SK-N-SH treated with all-trans-retinoic acid at 6 μM for 48 hours (cell line): ENCODE data around the gene NF1.

Source experiments
- ATAC-seq: fragments of 200-7000 bp; cut with Tn5 transposase; 3 replicates; pipeline ENCODE4 v1.9.1; 2020; ENCODE audit warnings: mild to moderate bottlenecking, moderate library complexity
- ARNTL ChIP-seq: fragments of 450-650 bp; formaldehyde crosslinking; IDR thresholded peaks from 2 replicates; pipeline ENCODE4 v1.5.0; 2020; ENCODE audit warnings: low read depth, mild to moderate bottlenecking, moderate library complexity, borderline replicate concordance
- CSDC2 ChIP-seq: fragments of 250-450 bp; sonication (Bioruptor Pico); IDR thresholded peaks from 2 replicates; pipeline ENCODE4 v1.5.0; 2020; ENCODE audit warnings: mild to moderate bottlenecking, moderate library complexity
- CSRNP3 ChIP-seq: fragments of 250-450 bp; sonication (Bioruptor Pico); IDR thresholded peaks from 2 replicates; pipeline ENCODE4 v1.5.1; 2021; ENCODE audit warnings: mild to moderate bottlenecking, moderate library complexity
- ESRRG ChIP-seq: fragments of 250-450 bp; sonication (Bioruptor Pico); IDR thresholded peaks from 2 replicates; pipeline ENCODE4 v1.6.1; 2021; ENCODE audit warnings: mild to moderate bottlenecking
- GLIS3 ChIP-seq: fragments of 250-450 bp; sonication (Bioruptor Pico); IDR thresholded peaks from 2 replicates; pipeline ENCODE4 v1.5.0; 2020; ENCODE audit warnings: mild to moderate bottlenecking, moderate library complexity
- ISL1 ChIP-seq: fragments of 250-450 bp; sonication (Bioruptor Pico); IDR thresholded peaks from 2 replicates; pipeline ENCODE4 v2.1.2; 2022; ENCODE audit warnings: mild to moderate bottlenecking, moderate library complexity
- OSR1 ChIP-seq: fragments of 250-450 bp; sonication (Bioruptor Pico); IDR thresholded peaks from 2 replicates; pipeline ENCODE4 v1.8.0; 2022; ENCODE audit warnings: moderate library complexity, mild to moderate bottlenecking, inconsistent platforms
- POU6F1 ChIP-seq: fragments of 250-450 bp; sonication (Bioruptor Pico); IDR thresholded peaks from 2 replicates; pipeline ENCODE4 v1.8.0; 2021; ENCODE audit warnings: low read depth, mild to moderate bottlenecking, moderate library complexity, borderline replicate concordance
- PPARA ChIP-seq: fragments of 250-450 bp; sonication (Bioruptor Pico); IDR thresholded peaks from 2 replicates; pipeline ENCODE4 v1.5.0; 2020; ENCODE audit warnings: mild to moderate bottlenecking, borderline replicate concordance
- RARB ChIP-seq: fragments of 250-450 bp; sonication (Bioruptor Pico); IDR thresholded peaks from 2 replicates; pipeline ENCODE4 v1.8.0; 2021; ENCODE audit warnings: mild to moderate bottlenecking, moderate library complexity
- SNAI2 ChIP-seq: fragments of 250-450 bp; sonication (Bioruptor Pico); IDR thresholded peaks from 2 replicates; pipeline ENCODE4 v1.5.0; 2020; ENCODE audit warnings: mild to moderate bottlenecking, moderate library complexity
- TCF4 ChIP-seq: fragments of 250-450 bp; sonication (Bioruptor Pico); IDR thresholded peaks from 2 replicates; pipeline ENCODE4 v1.8.0; 2021; ENCODE audit warnings: mild to moderate bottlenecking, moderate library complexity, borderline replicate concordance
- TOX ChIP-seq: fragments of 250-450 bp; sonication (Bioruptor Pico); IDR thresholded peaks from 2 replicates; pipeline ENCODE4 v1.8.0; 2021; ENCODE audit warnings: mild to moderate bottlenecking, moderate library complexity, borderline replicate concordance
- TSHZ2 ChIP-seq: fragments of 250-450 bp; sonication (Bioruptor Pico); IDR thresholded peaks from 2 replicates; pipeline ENCODE4 v1.5.0; 2020; ENCODE audit warnings: mild to moderate bottlenecking, moderate library complexity
- ZC3H10 ChIP-seq: fragments of 250-450 bp; sonication (Bioruptor Pico); IDR thresholded peaks from 2 replicates; pipeline ENCODE4 v1.5.1; 2021; ENCODE audit warnings: mild to moderate bottlenecking, moderate library complexity
- ZFP3 ChIP-seq: fragments of 250-450 bp; sonication (Bioruptor Pico); IDR thresholded peaks from 2 replicates; pipeline ENCODE4 v1.5.0; 2020; ENCODE audit warnings: mild to moderate bottlenecking, moderate library complexity
- ZFP30 ChIP-seq: fragments of 450-650 bp; formaldehyde crosslinking; IDR thresholded peaks from 2 replicates; pipeline ENCODE4 v1.5.0; 2022; ENCODE audit warnings: mild to moderate bottlenecking, moderate library complexity
- ZNF565 ChIP-seq: fragments of 450-650 bp; formaldehyde crosslinking; conservative IDR thresholded peaks from 2 replicates; pipeline ENCODE4 v1.5.0; 2020; ENCODE audit warnings: low read depth, mild to moderate bottlenecking, moderate library complexity
- ZNF70 ChIP-seq: fragments of 450-650 bp; formaldehyde crosslinking; IDR thresholded peaks from 2 replicates; pipeline ENCODE4 v1.5.0; 2020; ENCODE audit warnings: mild to moderate bottlenecking, moderate library complexity
- ZNF8 ChIP-seq: fragments of 450-650 bp; formaldehyde crosslinking; IDR thresholded peaks from 2 replicates; pipeline ENCODE4 v1.5.0; 2020; ENCODE audit warnings: mild to moderate bottlenecking, moderate library complexity
- TF ChIP-seq, protein P1 (sequence below): fragments of 250-450 bp; sonication (Bioruptor Pico); IDR thresholded peaks from 2 replicates; pipeline ENCODE4 v1.8.0; 2020; ENCODE audit warnings: mild to moderate bottlenecking, moderate library complexity, borderline replicate concordance

The NF1 gene

DNA sequence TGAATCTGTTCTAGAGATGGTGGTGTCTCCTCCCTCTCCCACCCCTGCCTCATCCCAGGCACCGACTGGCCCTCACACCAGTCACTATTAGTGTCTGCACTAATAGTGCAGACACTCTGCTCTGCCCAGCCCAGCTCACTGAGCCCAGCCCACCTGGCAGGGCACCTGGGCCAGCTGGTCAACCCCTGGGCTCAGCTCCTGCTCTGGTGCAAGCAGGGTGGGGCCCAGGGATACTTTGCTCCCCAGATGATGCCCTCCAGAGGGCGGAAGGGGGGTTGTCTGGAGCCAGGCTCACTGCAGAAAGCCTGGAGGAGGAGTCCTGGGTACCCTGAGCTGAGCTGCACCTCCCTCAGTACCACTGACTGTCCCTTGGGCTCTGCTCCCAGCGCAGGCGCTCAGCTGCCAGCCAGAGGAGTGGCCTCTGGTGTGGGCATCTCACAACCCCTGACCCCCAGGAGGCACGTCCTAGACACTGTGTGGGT lies 311.2 kb downstream of the NF1 start (continued):
- no peak for TF ChIP-seq PPARA (CRISPR knock-in tag)

GRCh38 chr17:31408586-31408985 lies 313.8 kb downstream of the NF1 start:
- no peak for ATAC-seq
- TF ChIP-seq ZC3H10 (CRISPR knock-in tag) (no peak), ISL1 (CRISPR knock-in tag) (no peak), CSRNP3 (no peak), ESRRG (no peak)

- no peak for ATAC-seq
- no peak for TF ChIP-seq ISL1 (CRISPR knock-in tag)
- no peak for TF ChIP-seq ZC3H10 (CRISPR knock-in tag)
- no peak for TF ChIP-seq CSRNP3
- no peak for TF ChIP-seq RARB (CRISPR knock-in tag)
- TF ChIP-seq ESRRG: no peak
- no peak for TF ChIP-seq POU6F1 (CRISPR knock-in tag)
- TF ChIP-seq ARNTL (CRISPR knock-in tag): no peak
- no peak for TF ChIP-seq ZFP3 (CRISPR knock-in tag)
- no peak for TF ChIP-seq TCF4 (CRISPR knock-in tag)
- no peak for TF ChIP-seq OSR1 (CRISPR knock-in tag)
- TF ChIP-seq ZFP30: no peak
- TF ChIP-seq ZNF8 (CRISPR knock-in tag): no peak
- TF ChIP-seq, protein P1, sequence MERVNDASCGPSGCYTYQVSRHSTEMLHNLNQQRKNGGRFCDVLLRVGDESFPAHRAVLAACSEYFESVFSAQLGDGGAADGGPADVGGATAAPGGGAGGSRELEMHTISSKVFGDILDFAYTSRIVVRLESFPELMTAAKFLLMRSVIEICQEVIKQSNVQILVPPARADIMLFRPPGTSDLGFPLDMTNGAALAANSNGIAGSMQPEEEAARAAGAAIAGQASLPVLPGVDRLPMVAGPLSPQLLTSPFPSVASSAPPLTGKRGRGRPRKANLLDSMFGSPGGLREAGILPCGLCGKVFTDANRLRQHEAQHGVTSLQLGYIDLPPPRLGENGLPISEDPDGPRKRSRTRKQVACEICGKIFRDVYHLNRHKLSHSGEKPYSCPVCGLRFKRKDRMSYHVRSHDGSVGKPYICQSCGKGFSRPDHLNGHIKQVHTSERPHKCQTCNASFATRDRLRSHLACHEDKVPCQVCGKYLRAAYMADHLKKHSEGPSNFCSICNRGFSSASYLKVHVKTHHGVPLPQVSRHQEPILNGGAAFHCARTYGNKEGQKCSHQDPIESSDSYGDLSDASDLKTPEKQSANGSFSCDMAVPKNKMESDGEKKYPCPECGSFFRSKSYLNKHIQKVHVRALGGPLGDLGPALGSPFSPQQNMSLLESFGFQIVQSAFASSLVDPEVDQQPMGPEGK (CRISPR knock-in tag): no peak
- TF ChIP-seq SNAI2 (CRISPR knock-in tag): no peak
- no peak for TF ChIP-seq ZNF565 (CRISPR knock-in tag)
- no peak for TF ChIP-seq TOX (CRISPR knock-in tag)
- TF ChIP-seq GLIS3 (CRISPR knock-in tag): no peak
- TF ChIP-seq CSDC2: no peak
- no peak for TF ChIP-seq TSHZ2 (CRISPR knock-in tag)
- no peak for TF ChIP-seq ZNF70
Observed at GRCh38 chr17:31411707-31412285, 317.0 kb downstream of the NF1 start.
